ENCODE measurements around the gene HLCS.
"Not testable (repeated sequence)": the region's sequence is repeated elsewhere in the genome, so short reads cannot be mapped to it uniquely, and the experiment has no call there.

The HLCS gene

DNA sequence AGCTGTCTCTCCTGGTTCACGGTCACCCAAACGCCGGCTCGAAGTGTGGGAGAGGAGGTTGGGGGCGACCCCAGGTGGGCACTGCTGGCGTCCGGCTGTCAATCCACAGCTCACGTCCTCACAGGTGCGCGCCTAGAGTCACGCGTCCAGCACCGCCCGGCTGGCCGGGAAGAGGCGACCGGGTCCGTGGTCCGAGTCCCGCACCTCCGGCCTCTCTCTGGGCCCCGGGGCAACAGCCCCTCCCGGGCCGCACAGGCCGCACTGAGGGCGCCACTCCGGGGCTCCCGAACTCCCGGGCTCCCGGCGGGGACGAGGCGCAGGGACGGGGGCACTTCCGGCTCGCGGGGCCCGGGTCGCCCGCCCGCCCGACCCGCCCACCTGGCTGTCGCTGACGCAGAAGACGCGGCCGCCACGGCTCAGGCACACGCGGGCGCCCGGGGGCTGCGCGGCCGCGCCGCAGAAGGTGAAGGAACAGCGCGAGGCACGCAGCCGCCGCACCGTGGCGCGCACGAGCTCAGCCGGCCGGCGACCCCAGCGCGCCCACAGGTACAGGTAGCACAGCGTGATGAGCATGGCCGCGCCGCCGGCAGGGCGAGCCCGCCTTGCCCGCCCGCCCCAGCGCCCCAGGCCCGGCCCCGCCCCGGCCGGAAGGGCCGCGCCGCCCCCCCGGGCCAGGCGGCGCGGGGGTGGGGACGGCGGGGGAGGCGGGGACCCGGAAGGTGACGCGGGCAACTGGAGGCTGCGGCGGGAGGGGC is at the start of gene HLCS:
Gene HLCS (minus strand): TSS at position 604 of the 755 bp plus-strand sequence. CDS start 31 bp downstream, at position 573.
- Histone ChIP-seq H3K9ac (ENCODE audit: low read length) (peak within 1 kb of the TSS; percentile 30), H3K9me3 (ENCODE audit: control insufficient read depth, low read depth, low read length) (no peaks in the 10 kb centered on the region), H3K4me3 (ENCODE audit: low read length) (peak within 1 kb of the TSS; percentile 73), H3K27ac (ENCODE audit: low read length) (no peak within 1 kb of the TSS), H3K4me1 (ENCODE audit: control insufficient read depth, low read depth, low read length) (peaks cover 4% of the 10 kb centered on the region), H3K36me3 (ENCODE audit: control insufficient read depth, low read depth, low read length) (no peaks in the 10 kb centered on the region), H3K27me3 (ENCODE audit: control insufficient read depth, insufficient read depth, low read length) (no peaks in the 10 kb centered on the region)

DNA sequence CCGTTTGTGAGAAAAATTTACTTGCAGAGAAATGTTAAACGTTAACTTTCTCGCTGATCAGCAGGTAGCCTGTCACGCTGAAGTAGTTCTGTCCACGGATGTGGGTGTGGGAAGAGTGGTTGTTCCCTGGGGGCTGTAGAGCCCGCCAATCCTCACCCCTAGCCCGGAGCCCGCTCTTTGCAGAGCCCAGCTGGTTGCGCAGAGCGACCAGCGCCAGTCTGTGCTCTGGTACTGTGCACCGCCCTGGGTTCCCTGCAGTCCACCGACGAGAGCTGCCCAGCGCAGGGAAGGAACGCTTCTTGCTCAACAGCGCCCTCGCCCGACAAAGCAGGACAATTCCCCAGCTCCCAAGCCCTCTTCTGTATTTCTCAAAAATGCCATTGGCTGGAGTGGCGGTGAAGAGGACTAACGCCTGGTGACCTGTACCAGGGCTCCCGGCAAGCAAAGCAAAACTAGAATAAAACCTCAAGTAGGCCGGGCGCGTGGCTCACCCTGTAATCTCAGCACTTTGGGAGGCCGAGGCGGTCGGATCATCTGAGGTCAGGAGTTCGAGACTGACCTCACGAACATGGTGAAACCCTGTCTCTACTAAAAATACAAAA is 43.4 kb upstream of the HLCS start:
- Histone ChIP-seq H3K27me3 (ENCODE audit: control insufficient read depth, insufficient read depth, low read length) (peaks cover 50% of the 10 kb centered on the region), H3K9ac (ENCODE audit: low read length) (no peak overlapping the region), H3K9me3 (ENCODE audit: control insufficient read depth, low read depth, low read length) (no peaks in the 10 kb centered on the region), H3K4me3 (ENCODE audit: low read length) (peak overlapping the region; percentile 51), H3K36me3 (ENCODE audit: control insufficient read depth, low read depth, low read length) (no peaks in the 10 kb centered on the region), H3K27ac (ENCODE audit: low read length) (no peak overlapping the region), H3K4me1 (ENCODE audit: control insufficient read depth, low read depth, low read length) (peaks cover 3% of the 10 kb centered on the region)

DNA sequence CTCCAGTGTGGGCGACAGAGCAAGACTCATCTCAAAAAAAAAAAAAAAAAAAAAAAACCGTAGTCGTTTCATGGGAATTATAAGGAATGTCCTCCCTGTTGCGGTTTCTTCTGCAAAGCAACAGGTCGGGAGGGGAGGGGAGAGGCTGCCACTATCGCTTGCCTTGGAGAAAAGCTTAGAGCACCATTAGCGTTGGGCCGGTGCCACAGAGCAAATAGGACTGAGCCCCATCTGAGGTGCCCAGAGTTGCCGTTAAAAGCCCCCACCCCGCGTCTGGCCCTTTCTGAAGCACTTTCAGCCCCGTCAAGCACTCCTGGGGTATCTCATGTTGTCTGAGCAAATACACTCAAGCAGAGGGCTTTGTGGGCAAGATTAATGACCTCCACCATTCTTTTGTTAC is 42.3 kb upstream of the HLCS start:
- Histone ChIP-seq H3K4me3 (ENCODE audit: low read length) (no peak overlapping the region), H3K27ac (ENCODE audit: low read length) (no peak overlapping the region), H3K9me3 (ENCODE audit: control insufficient read depth, low read depth, low read length) (no peaks in the 10 kb centered on the region), H3K9ac (ENCODE audit: low read length) (no peak overlapping the region), H3K36me3 (ENCODE audit: control insufficient read depth, low read depth, low read length) (no peaks in the 10 kb centered on the region), H3K4me1 (ENCODE audit: control insufficient read depth, low read depth, low read length) (peaks cover 3% of the 10 kb centered on the region), H3K27me3 (ENCODE audit: control insufficient read depth, insufficient read depth, low read length) (peaks cover 55% of the 10 kb centered on the region)

DNA sequence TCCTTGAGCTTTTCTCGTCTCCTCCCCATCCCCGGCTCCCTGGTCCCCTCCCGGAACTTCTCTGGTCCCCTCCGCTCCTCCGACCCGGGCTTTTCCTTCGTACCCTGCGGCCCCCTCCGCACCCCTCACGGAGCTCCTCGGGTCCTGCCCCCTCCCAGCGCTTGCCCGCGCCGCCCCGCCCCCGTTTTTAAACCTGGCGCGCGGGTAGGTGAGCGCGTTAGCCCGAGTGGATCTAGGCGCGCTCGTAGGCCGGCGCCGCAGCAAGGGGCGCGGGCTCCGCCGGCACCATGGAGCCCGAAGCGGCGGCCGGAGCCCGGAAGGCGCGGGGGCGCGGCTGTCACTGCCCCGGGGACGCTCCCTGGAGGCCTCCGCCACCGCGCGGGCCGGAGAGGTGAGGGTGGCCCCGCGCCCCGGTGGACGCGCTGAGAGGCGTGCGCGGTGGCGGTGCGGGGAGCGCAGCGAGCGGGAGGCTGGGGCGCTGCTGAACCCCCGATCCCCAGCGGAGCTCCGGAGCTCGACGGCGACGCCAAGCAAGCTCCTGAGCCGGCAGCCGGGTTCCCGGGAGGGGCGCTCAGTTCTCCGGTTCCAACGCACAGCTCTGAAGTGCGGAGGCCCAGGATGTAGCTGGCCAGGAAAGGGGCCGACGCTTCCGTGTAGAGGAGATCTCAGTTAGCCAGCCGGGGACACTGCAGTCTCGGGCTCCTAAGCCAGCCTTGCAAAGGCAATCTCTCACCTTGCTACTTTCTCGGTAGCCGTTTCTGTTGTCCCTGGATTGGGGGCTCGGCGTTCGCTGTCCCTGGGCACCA is 40.2 kb upstream of the HLCS start, which contains the start of gene RIPPLY3:
Gene RIPPLY3 (plus strand): TSS at position 217 of the 806 bp plus-strand sequence. CDS start 71 bp downstream, at position 288.
- Histone ChIP-seq H3K9me3 (ENCODE audit: control insufficient read depth, low read depth, low read length) (no peaks in the 10 kb centered on the region), H3K4me3 (ENCODE audit: low read length) (peak within 1 kb of the TSS; percentile 63), H3K9ac (ENCODE audit: low read length) (no peak within 1 kb of the TSS), H3K4me1 (ENCODE audit: control insufficient read depth, low read depth, low read length) (peaks cover 5% of the 10 kb centered on the region), H3K27ac (ENCODE audit: low read length) (no peak within 1 kb of the TSS), H3K27me3 (ENCODE audit: control insufficient read depth, insufficient read depth, low read length) (peaks cover 55% of the 10 kb centered on the region), H3K36me3 (ENCODE audit: control insufficient read depth, low read depth, low read length) (no peaks in the 10 kb centered on the region)

DNA sequence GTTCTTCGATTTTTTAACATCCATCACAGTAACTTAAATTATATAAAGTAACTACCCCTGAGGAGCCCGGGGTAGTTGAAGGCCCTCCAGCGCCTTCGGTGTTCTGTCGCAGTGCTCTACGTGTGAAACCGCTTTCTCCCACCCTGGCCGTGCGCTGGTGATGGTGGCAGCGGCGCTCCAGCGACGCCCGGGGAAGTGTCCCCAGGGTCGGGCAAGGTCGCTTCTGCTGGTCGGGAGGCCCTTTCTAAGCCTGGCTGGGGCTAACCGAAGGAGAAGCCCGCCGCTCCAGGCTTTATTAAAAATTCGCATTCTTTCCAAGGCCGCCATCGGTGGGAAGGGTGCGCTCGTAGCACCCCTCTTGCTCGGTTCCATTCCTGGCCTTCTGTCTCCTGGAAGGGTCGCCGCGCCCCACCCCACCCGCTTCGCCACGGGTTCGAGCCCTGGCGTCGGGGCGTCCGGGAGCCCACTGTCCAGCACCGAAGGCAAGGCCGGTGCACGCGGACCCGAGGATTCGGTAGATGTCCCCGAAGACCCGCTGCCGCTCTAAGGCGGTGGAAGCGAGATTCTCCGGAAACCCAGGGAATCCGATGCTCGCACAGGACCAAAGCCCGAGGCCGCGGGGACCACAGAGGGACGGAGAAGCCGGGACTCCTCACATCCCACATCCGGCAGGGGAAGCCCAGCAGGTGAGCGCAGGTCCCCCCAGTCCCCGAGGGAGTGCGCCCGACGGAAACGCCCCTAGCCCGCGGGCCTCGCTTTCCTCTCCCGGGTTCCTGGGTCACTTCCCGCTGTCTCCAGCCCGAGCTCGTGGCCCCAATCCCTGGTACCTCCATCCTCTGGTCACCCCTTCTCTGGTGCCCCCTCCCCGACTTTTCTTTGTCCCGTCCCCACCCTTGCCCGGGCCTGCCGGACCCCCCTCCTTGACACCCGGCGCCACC is 39.3 kb upstream of the HLCS start:
- Histone ChIP-seq H3K4me3 (ENCODE audit: low read length) (peak overlapping the region; percentile 63), H3K36me3 (ENCODE audit: control insufficient read depth, low read depth, low read length) (no peaks in the 10 kb centered on the region), H3K27me3 (ENCODE audit: control insufficient read depth, insufficient read depth, low read length) (peaks cover 55% of the 10 kb centered on the region), H3K9me3 (ENCODE audit: control insufficient read depth, low read depth, low read length) (no peaks in the 10 kb centered on the region), H3K9ac (ENCODE audit: low read length) (no peak overlapping the region), H3K27ac (ENCODE audit: low read length) (no peak overlapping the region), H3K4me1 (ENCODE audit: control insufficient read depth, low read depth, low read length) (peaks cover 8% of the 10 kb centered on the region)

DNA sequence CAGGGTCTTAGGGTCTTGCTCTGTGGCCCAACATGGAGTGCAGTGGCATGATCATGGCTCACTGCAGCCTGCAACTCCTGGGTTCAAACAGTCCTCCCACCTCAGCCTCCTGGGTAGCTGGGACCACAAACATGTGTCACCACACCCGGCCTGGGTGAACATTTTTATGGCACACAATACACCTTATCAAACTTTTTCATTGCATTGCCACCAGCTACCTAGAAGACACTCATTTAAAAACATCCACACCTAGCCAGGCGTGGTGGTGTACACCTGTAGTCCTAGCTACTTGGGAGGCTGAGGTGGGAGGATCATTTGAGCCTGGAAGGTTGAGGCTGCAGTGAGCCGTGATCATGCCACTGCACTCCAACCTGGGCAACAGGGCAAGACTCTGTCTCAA is 37.4 kb upstream of the HLCS start:
- H3K4me1 ChIP-seq (ENCODE audit: control insufficient read depth, low read depth, low read length); H3K36me3 ChIP-seq (ENCODE audit: control insufficient read depth, low read depth, low read length); H3K27ac ChIP-seq (ENCODE audit: low read length); H3K9me3 ChIP-seq (ENCODE audit: control insufficient read depth, low read depth, low read length); H3K9ac ChIP-seq (ENCODE audit: low read length); H3K4me3 ChIP-seq (ENCODE audit: low read length): not testable (repeated sequence)
- peaks cover 46% of the 10 kb centered on the region for H3K27me3 ChIP-seq (ENCODE audit: control insufficient read depth, insufficient read depth, low read length)

DNA sequence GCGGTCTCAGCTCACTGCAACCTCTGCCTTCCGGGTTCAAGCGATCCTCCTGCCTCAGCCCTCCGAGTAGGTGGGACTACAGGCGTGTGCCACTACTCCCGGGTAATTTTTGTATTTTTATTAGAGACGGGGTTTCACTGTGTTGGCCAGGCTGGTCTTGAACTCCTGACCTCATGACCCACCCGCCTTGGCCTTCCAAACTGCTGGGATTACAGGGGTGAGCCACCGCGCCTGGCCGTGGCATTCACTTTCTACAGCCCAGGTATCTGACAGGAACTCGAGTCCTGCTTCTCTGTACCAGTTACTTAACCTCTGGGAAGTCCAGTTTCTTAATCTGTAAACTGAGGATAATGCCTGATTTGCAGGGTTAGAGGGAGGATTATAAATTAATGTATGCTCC is 36.4 kb upstream of the HLCS start:
- not testable (repeated sequence) for H3K9me3 ChIP-seq (ENCODE audit: control insufficient read depth, low read depth, low read length); H3K27ac ChIP-seq (ENCODE audit: low read length); H3K4me1 ChIP-seq (ENCODE audit: control insufficient read depth, low read depth, low read length); H3K36me3 ChIP-seq (ENCODE audit: control insufficient read depth, low read depth, low read length); H3K4me3 ChIP-seq (ENCODE audit: low read length); H3K9ac ChIP-seq (ENCODE audit: low read length)
- H3K27me3 ChIP-seq (ENCODE audit: control insufficient read depth, insufficient read depth, low read length): peaks cover 35% of the 10 kb centered on the region

DNA sequence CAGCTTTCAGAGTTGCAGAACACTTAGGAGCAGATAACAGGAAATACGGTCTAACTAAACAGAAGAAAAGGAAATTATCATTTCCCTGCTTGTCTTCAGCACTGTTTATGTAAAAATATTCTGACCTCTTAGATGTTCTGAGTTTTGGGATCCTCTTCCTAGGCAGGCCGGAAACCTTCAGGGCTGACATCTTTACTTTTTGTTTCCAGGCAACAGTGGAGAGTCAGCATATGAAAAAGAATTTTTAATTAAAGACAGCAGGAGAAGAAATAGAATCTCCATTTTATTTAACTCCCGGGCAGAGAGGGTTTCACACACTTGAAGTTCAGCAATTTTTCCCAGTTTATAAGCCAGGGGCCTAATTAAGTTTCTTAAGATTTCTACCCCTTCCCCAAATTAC is 35.0 kb upstream of the HLCS start:
- Histone ChIP-seq H3K9me3 (ENCODE audit: control insufficient read depth, low read depth, low read length) (no peaks in the 10 kb centered on the region), H3K27ac (ENCODE audit: low read length) (no peak overlapping the region), H3K4me1 (ENCODE audit: control insufficient read depth, low read depth, low read length) (peaks cover 6% of the 10 kb centered on the region), H3K4me3 (ENCODE audit: low read length) (no peak overlapping the region), H3K36me3 (ENCODE audit: control insufficient read depth, low read depth, low read length) (no peaks in the 10 kb centered on the region), H3K9ac (ENCODE audit: low read length) (no peak overlapping the region), H3K27me3 (ENCODE audit: control insufficient read depth, insufficient read depth, low read length) (peaks cover 21% of the 10 kb centered on the region)

DNA sequence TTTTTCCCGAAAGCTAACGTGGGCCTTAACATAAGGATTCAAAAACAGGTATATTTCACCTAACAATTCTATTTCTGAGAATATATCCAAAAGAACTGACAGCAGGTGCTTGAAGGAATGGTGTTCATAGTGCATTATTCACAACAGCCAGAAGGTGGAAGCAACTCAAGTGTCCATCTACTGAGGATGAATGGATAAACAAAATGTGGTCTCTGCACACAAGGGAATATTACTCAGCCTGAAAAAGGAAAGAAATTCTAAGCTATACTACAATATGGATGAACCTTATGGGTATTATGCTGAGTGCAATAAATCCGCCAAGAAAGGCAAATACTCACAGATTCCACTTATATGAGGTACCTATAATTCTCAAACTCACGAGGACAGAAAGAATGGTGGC is 33.9 kb upstream of the HLCS start:
- no peak overlapping the region for H3K9ac ChIP-seq (ENCODE audit: low read length)
- peaks cover 10% of the 10 kb centered on the region for H3K27me3 ChIP-seq (ENCODE audit: control insufficient read depth, insufficient read depth, low read length)
- no peaks in the 10 kb centered on the region for H3K9me3 ChIP-seq (ENCODE audit: control insufficient read depth, low read depth, low read length)
- H3K36me3 ChIP-seq (ENCODE audit: control insufficient read depth, low read depth, low read length): no peaks in the 10 kb centered on the region
- H3K4me1 ChIP-seq (ENCODE audit: control insufficient read depth, low read depth, low read length): peaks cover 6% of the 10 kb centered on the region
- no peak overlapping the region for H3K27ac ChIP-seq (ENCODE audit: low read length)
- no peak overlapping the region for H3K4me3 ChIP-seq (ENCODE audit: low read length)

DNA sequence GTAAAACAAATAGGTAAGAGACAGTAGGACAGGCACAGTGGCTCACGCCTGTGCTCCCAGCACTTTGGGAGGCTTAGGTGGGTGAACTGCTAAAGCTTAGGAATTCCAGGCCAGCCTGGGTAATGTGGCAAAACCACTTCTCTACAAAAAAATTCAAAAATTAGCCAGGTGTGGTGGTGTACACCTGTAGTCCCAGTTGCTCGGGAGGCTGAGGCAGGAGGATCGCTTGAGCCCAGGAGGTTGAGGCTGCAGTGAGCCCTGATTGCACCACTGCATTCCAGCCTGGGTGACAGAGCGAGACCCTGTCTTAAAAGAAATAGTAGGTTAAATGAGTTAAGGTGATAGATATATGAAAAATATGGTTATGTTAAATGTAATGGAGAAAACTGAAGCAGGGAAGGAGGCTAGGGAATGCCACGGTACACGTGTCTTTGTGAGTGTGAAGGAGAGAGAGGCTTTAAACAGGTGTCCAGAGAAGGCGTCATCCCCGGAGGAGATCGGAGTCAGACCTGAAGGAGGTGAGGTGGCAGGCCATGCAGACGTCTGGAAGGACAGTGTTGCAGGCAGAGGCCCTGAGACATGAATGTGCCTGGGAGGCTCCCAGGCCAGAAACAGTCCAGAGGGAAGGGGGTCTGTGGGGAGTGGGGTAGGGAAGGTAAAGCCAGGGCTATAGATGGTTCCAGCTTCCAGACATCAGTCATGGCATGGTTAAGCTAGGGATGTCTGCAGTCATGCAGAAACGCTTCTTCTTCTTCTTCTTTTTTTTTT is 32.8 kb upstream of the HLCS start:
- H3K27ac ChIP-seq (ENCODE audit: low read length): no peak overlapping the region
- H3K27me3 ChIP-seq (ENCODE audit: control insufficient read depth, insufficient read depth, low read length): no peaks in the 10 kb centered on the region
- no peaks in the 10 kb centered on the region for H3K36me3 ChIP-seq (ENCODE audit: control insufficient read depth, low read depth, low read length)
- no peak overlapping the region for H3K9ac ChIP-seq (ENCODE audit: low read length)
- no peaks in the 10 kb centered on the region for H3K9me3 ChIP-seq (ENCODE audit: control insufficient read depth, low read depth, low read length)
- no peak overlapping the region for H3K4me3 ChIP-seq (ENCODE audit: low read length)
- H3K4me1 ChIP-seq (ENCODE audit: control insufficient read depth, low read depth, low read length): peaks cover 6% of the 10 kb centered on the region

Measured in iPS-18a (cell line).